ENCODE results near the gene FLT4. TPM values are rescaled to one million over a fixed set of nuclear protein-coding genes. Genes with fewer than 3 reads are reported as not detected.
"Not testable (repeated sequence)": the region's sequence is repeated elsewhere in the genome, so short reads cannot be mapped to it uniquely, and the experiment has no call there.

FLT4 gene
- total and polyA plus RNA-seq, 2 of the 13 experiments (the other 11 are each of a cell fraction or from before 2014, with no cell fraction given): not detected

GRCh38 chr5:180673371-180674089 is 24.1 kb upstream of the FLT4 start:
- no peak overlapping the region for H3K4me2 ChIP-seq (ENCODE audit: low read depth, low read length)
- FAIRE-seq (no peak), ATAC-seq (no peak), DNase-seq (ENCODE audit: low spot score) (no peak)
- no peaks in the 10 kb centered on the region for H3K79me2 ChIP-seq (ENCODE audit: insufficient read depth, low read length)
- in situ Hi-C loops (cut with HindIII; ENCODE audit: extremely low pct_ligation_motif_present, low pct_unique_long_range_greater_than_20kb) (no loop called here), intact Hi-C loops (cut with micrococcal nuclease; ENCODE audit: unreplicated experiment) (no loop called here)
- H3K27me3 ChIP-seq (ENCODE audit: control insufficient read depth in 1 of 2, insufficient read depth in 2 of 2, low read length in 2 of 2): peaks cover 0 to 13% of the 10 kb centered on the region in 2 experiments; a peak in 1 of 5 replicates
- no TSS peak for BruUV-seq (replicated peaks)
- no peaks in the 10 kb centered on the region for H4K20me1 ChIP-seq (ENCODE audit: insufficient read depth, low read length)
- no peak for TF ChIP-seq IRF9 (CRISPR knock-in tag; IDR thresholded peaks at IDR 0.05; ENCODE audit: borderline replicate concordance)
- no peak for TF ChIP-seq LRRFIP1 (CRISPR knock-in tag; conservative IDR thresholded peaks at IDR 0.05)
- no peak for TF ChIP-seq ZNF816 (CRISPR knock-in tag; IDR thresholded peaks at IDR 0.05; ENCODE audit: borderline replicate concordance)
- TF ChIP-seq DNMT1 (CRISPR knock-in tag; IDR thresholded peaks at IDR 0.05): no peak
- peak; percentile 24 for TF ChIP-seq CTCF (CRISPR knock-in tag; IDR thresholded peaks at IDR 0.05)
- no peak for TF ChIP-seq HMGA1 (CRISPR knock-in tag; conservative IDR thresholded peaks at IDR 0.05)
- no peak for TF ChIP-seq TOPORS (CRISPR knock-in tag; IDR thresholded peaks at IDR 0.05)
- TF ChIP-seq STAG1 (CRISPR knock-in tag; IDR thresholded peaks at IDR 0.05): peak; percentile 35; the same call in 1 of the 2 replicates
- no peak overlapping the region for H3K4me3 ChIP-seq (replicated peaks in 1 of 3; ENCODE audit: insufficient read depth in 1 of 3, low read depth in 2 of 3, low read length in 3 of 3)
- H3K27ac ChIP-seq (ENCODE audit: extremely low read length, insufficient read depth, low read length): no peak overlapping the region
- H3K36me3 ChIP-seq (replicated peaks in 1 of 2; ENCODE audit: control insufficient read depth in 1 of 2, insufficient read depth in 2 of 2, low read length in 2 of 2): no peaks in the 10 kb centered on the region
- no peak overlapping the region for H3K9ac ChIP-seq (ENCODE audit: insufficient read depth, low read depth, low read length)
- no peaks in the 10 kb centered on the region for H3K9me3 ChIP-seq (ENCODE audit: low read length)
- POLR2A ChIA-PET: no interaction called here
- CTCF ChIA-PET (ENCODE audit: low intra/inter-chr PET ratio, low total read pairs): no interaction called here
- 69% methylated on average over 33 of the region's 64 CpGs for whole genome bisulfite sequencing (ENCODE audit: low lambda C conversion rate)
- peaks cover 20% of the 10 kb centered on the region for H3K4me1 ChIP-seq (ENCODE audit: insufficient read depth, low read length)
- H2AFZ ChIP-seq (ENCODE audit: low read length): no peak overlapping the region

- H3K27ac ChIP-seq (ENCODE audit: extremely low read length, insufficient read depth, low read length); H3K79me2 ChIP-seq (ENCODE audit: insufficient read depth, low read length); intact Hi-C loops (cut with micrococcal nuclease; ENCODE audit: unreplicated experiment); POLR2A ChIA-PET; H3K9me3 ChIP-seq (ENCODE audit: low read length); H3K4me2 ChIP-seq (ENCODE audit: low read depth, low read length); H3K9ac ChIP-seq (ENCODE audit: insufficient read depth, low read depth, low read length); in situ Hi-C loops (cut with HindIII; ENCODE audit: extremely low pct_ligation_motif_present, low pct_unique_long_range_greater_than_20kb); DNase-seq (ENCODE audit: low spot score); FAIRE-seq; BruUV-seq (replicated peaks); ATAC-seq; H4K20me1 ChIP-seq (ENCODE audit: insufficient read depth, low read length); CTCF ChIA-PET (ENCODE audit: low intra/inter-chr PET ratio, low total read pairs); H3K36me3 ChIP-seq (replicated peaks in 1 of 2; ENCODE audit: control insufficient read depth in 1 of 2, insufficient read depth in 2 of 2, low read length in 2 of 2); H2AFZ ChIP-seq (ENCODE audit: low read length); H3K4me3 ChIP-seq (replicated peaks in 1 of 3; ENCODE audit: insufficient read depth in 1 of 3, low read depth in 2 of 3, low read length in 3 of 3): not testable (repeated sequence)
- WGBS (ENCODE audit: low lambda C conversion rate): 11% methylated on average over 9 of the region's 13 CpGs
- H3K4me1 ChIP-seq (ENCODE audit: insufficient read depth, low read length): peaks cover 24% of the 10 kb centered on the region
- peaks cover 0 to 14% of the 10 kb centered on the region in 2 experiments; a peak in 1 of 5 replicates for H3K27me3 ChIP-seq (ENCODE audit: control insufficient read depth in 1 of 2, insufficient read depth in 2 of 2, low read length in 2 of 2)
These were observed 22.6 kb upstream of the FLT4 start for GRCh38 chr5:180671958-180672524.
